Fibroblast of the aortic adventitia (primary cell): ENCODE data around the gene IL1RAPL1. TPM values are rescaled to one million over a fixed set of nuclear protein-coding genes. Genes with fewer than 3 reads are reported as not detected.

Experiments used
- DNase-seq: peaks from one replicate; pipeline ENCODE4 v3.0.0-alpha.2; 2010; ENCODE audit warnings: low read depth
- H3K4me3 ChIP-seq: 2 replicates; pipeline ENCODE4 v1.5.1; 2011; ENCODE audit warnings: low read depth, mild to moderate bottlenecking, control low read depth, low read length, moderate library complexity
- total RNA-seq: library from RNA; depleted of rRNA; stranded (reverse); fragments of >200 nt; gene quantifications from 2 replicates; pipeline ENCODE4 v1.2.3, GENCODE V29; 2012; ENCODE audit warnings: low replicate concordance
- TF ChIP-seq, protein P1 (sequence below): IDR thresholded peaks from 2 replicates; pipeline ENCODE4 v1.5.1; 2011; ENCODE audit warnings: mild to moderate bottlenecking, low read length, control low read depth, inconsistent platforms; ENCODE audit not compliant: insufficient read depth

Gene IL1RAPL1
- total RNA-seq, 1 donor = 7.1 TPM

DNA sequence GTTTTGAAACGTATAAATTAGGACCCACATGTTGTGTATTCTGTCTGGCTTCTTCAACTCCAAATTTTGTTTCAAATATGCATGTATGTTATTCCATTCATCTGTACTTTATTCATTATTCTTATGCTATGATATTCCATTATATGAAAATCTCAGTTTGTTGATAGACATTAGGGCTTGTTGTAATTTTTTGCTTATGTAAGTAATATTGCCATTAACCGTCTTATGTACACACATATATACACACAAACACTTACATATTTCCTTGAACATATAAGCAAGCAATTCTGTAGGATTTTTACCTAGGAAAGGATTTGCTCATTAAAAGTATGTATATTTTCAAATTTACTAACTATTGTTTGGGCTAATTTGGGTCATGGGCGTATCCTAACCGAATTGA, 820.1 kb downstream of the IL1RAPL1 start:
- DNase-seq = no peak
- TF ChIP-seq, protein P1, sequence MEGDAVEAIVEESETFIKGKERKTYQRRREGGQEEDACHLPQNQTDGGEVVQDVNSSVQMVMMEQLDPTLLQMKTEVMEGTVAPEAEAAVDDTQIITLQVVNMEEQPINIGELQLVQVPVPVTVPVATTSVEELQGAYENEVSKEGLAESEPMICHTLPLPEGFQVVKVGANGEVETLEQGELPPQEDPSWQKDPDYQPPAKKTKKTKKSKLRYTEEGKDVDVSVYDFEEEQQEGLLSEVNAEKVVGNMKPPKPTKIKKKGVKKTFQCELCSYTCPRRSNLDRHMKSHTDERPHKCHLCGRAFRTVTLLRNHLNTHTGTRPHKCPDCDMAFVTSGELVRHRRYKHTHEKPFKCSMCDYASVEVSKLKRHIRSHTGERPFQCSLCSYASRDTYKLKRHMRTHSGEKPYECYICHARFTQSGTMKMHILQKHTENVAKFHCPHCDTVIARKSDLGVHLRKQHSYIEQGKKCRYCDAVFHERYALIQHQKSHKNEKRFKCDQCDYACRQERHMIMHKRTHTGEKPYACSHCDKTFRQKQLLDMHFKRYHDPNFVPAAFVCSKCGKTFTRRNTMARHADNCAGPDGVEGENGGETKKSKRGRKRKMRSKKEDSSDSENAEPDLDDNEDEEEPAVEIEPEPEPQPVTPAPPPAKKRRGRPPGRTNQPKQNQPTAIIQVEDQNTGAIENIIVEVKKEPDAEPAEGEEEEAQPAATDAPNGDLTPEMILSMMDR = no peak
- no peak overlapping the region for H3K4me3 ChIP-seq

DNA sequence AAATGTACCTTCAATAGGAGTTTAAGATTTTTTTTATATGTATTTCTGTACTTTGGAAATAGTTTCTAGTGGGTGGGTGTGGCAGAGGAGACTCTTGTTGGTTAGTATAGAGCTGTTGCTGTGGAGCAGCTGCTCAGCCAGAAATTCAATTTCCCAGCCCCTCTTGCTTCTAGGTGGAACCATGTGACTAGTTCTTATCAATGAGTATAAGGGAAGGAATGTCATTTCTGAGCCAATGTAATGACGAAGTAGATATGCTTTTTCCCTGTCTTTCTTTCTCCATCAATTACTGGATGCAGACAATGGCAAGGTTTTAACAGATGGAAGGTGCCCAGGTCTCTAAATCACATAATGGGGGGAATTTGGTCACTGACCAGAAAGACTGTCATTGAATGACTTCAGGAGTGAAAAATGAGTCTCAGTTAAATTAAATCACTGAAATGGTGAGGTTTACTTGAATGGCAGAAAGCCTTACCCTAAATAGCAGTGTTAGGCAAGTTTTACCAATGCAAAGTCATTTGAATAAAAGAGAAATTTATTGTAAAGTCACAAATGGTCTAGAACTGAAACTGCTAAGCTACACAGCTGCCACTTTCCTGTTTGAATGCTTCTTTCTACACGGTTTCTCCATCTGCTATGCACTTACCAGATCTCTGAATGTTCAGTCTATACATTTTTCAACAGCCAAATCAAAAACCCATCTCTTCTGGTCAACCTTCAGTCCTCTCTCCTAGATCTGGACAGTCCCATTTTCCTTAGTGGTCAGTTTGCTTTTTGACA, 832.7 kb downstream of the IL1RAPL1 start:
- peak; percentile 98 for DNase-seq
- TF ChIP-seq, protein P1 = no peak
- H3K4me3 ChIP-seq = no peak overlapping the region

DNA sequence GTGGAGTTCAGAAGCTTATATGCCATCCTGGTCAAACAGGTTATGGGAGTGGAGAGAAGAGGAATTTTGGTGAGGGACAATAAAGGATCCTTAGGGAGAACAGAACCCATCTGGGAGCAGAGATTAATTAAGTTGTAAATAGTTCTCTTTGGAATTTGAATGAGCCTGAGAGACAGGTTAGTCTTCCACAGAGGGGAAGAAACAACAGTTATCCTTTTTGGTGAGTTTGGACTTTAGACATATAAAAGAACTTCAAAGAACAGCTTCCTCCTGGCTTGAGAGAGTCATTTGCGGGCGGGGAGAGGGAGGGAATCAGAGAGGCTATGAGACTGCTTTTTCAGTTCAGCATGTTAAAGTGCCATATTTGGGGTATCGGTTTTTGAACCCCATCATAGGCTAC, 834.8 kb downstream of the IL1RAPL1 start:
- DNase-seq = no peak
- no peak overlapping the region for H3K4me3 ChIP-seq
- TF ChIP-seq, protein P1 = no peak

DNA sequence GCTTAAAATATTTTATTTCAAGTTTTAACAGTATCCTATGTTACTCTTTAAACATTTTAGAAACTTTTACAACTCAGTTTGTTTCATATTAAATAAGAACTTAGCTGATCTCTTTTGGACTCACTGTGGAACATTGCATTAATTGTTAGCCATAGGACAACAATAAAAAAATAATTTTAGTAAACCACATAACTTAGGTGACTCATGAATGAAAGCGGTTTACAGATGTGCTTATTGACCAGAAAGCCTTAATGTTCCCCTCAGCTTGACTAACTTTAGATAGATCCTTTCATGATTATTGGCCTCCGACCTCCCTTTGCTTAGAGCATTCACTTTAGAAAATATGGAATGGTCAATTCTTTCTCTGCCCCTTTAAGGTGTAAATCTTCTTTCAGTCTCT, 844.6 kb downstream of the IL1RAPL1 start:
- H3K4me3 ChIP-seq = no peak overlapping the region
- DNase-seq = no peak
- TF ChIP-seq, protein P1 = no peak

DNA sequence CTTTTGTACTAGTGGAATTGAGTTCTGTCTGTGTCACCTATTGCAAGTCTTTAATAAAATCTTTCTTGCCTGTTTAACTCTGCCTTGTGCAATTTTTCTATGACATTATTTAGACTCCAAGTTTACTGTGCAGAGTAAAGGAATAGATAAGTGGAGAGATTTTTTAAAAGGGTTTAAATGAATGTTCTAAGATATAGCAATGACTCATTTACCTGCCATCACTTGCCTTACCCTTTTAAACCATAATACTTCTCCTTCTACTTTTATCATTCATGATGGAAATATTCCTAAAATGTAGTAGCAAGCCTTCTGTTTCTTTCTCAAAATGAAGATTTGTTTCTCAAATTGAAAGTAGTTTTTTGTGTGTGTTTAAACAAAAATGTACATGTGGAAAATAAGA, 845.3 kb downstream of the IL1RAPL1 start:
- no peak overlapping the region for H3K4me3 ChIP-seq
- DNase-seq = peak; percentile 14
- TF ChIP-seq, protein P1 = no peak

DNA sequence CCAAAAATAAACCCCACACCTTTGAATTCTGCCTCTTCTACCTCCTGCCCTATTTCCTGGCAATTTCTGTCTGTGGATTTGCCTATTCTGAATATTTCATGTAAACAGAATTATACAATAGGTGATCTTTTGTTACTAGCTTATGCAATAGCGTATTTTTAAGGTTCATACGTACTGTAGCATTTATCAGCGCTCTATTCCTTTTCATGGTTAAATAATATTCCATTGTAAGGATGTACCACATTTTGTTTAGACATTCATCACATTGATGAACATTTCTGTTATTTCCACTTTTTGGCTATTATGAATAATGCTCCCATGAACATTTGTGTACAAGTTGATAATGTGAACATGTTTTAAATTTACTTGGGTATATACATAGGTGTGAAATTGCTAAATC, 847.7 kb downstream of the IL1RAPL1 start:
- TF ChIP-seq, protein P1 = no peak
- DNase-seq = no peak
- H3K4me3 ChIP-seq = no peak overlapping the region

DNA sequence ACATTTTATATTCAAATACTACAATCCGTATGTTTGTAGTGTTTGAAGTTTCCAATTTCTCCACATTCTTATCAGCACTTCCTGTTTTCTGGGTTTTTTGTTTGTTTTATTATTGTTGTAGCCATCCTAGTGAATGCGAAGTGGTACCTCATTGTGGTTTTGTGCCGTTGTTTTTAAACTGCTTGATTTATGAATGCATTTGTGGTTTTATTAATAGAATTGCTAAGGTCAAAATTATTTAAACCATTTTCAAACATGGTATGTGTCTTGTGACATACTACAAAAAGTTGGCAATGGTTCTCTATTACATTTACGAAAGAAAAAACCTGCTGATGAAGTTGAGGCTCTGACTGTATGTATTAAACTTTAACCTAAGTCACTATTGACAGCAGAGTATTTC, 848.1 kb downstream of the IL1RAPL1 start:
- DNase-seq = peak; percentile 5
- TF ChIP-seq, protein P1 = no peak
- H3K4me3 ChIP-seq = no peak overlapping the region
